GM12878 (cell line): ENCODE data around the gene PCNX4. TPM values are rescaled to one million over a fixed set of nuclear protein-coding genes. Genes with fewer than 3 reads are reported as not detected.

Experiments
- ATAC-seq: fragments of 200-7000 bp; cut with Tn5 transposase; 3 replicates; pipeline ENCODE4 v1.9.1; 2020; ENCODE audit warnings: mild to moderate bottlenecking, moderate library complexity
- BruUV-seq: library from RNA; stranded (reverse); fragments of 400-500 nt; replicated peaks from 2 replicates; lab custom pipeline; 2021; lab: Mats Ljungman, UMichigan
- CTCF ChIA-PET: fragments of 300-600 bp; sonication (Branson Sonifier 250); formaldehyde crosslinking; extraction: SDS; loops from one replicate; lab custom pipeline; 2021; ENCODE audit warnings: inconsistent platforms; lab: Yijun Ruan, JAX
- POLR2A ChIA-PET: fragments of 350-600 bp; formaldehyde crosslinking; extraction: SDS; loops from one replicate; lab custom pipeline; 2021; ENCODE audit warnings: inconsistent platforms; lab: Charles Lee
- RAD21 ChIA-PET: fragments of 300-600 bp; sonication (Branson Sonifier 250); formaldehyde crosslinking; loops from one replicate; lab custom pipeline; 2023; ENCODE audit warnings: antibody characterized with exemption; ENCODE audit not compliant: unreplicated experiment; lab: Charles Lee
- SMC1A ChIA-PET: fragments of 300-600 bp; sonication (Branson Sonifier 250); formaldehyde crosslinking; loops from one replicate; lab custom pipeline; 2023; ENCODE audit not compliant: unreplicated experiment, uncharacterized antibody; lab: Charles Lee
- DNase-seq: peaks from one replicate; pipeline ENCODE4 v3.0.0-alpha.2; 2011; ENCODE audit warnings: low read depth, low spot score
- FAIRE-seq: peaks from 3 replicates; lab custom pipeline; 2011; peaks lifted over from hg19 to GRCh38; lab: Jason Lieb, UNC
- H2AFZ ChIP-seq: 2 replicates; pipeline ENCODE4 v1.6.0; 2011; ENCODE audit warnings: low read depth, low read length, control low read depth; ENCODE audit not compliant: control insufficient read depth
- H3K27ac ChIP-seq: 2 replicates; pipeline ENCODE4 v1.5.1; 2011; ENCODE audit warnings: control low read depth; ENCODE audit not compliant: control insufficient read depth, insufficient read depth
- H3K27me3 ChIP-seq, 2 experiments: replicated peaks in 1 of 2; 2 replicates each; pipeline versions ENCODE4 v1.6.0 to v1.6.1; 2011; ENCODE audit warnings: low read length in 1 of 2; ENCODE audit not compliant: control insufficient read depth in 2 of 2, insufficient read depth in 2 of 2
- H3K36me3 ChIP-seq, 2 experiments: 2 replicates each; pipeline ENCODE4 v1.5.1; 2011; ENCODE audit warnings: low read length in 1 of 2; ENCODE audit not compliant: control insufficient read depth in 2 of 2, insufficient read depth in 2 of 2
- H3K4me1 ChIP-seq: 2 replicates; pipeline ENCODE4 v1.6.1; 2011; ENCODE audit warnings: mild to moderate bottlenecking, low read length, moderate library complexity, mixed read lengths; ENCODE audit not compliant: control insufficient read depth, insufficient read depth
- H3K4me2 ChIP-seq: 2 replicates; pipeline ENCODE4 v1.6.0; 2011; ENCODE audit warnings: control low read depth; ENCODE audit not compliant: control insufficient read depth, insufficient read depth
- H3K4me3 ChIP-seq: fragments of 200-600 bp; sonication (generic); 2 replicates; pipeline ENCODE4 v1.5.1; 2016
- H3K79me2 ChIP-seq: 2 replicates; pipeline ENCODE4 v1.6.0; 2011; ENCODE audit warnings: low read length; ENCODE audit not compliant: control insufficient read depth, insufficient read depth
- H3K9ac ChIP-seq: 2 replicates; pipeline ENCODE4 v1.8.0; 2011; ENCODE audit warnings: low read length, control low read depth, mixed read lengths; ENCODE audit not compliant: control insufficient read depth, insufficient read depth
- H3K9me3 ChIP-seq: replicated peaks from 3 replicates; pipeline ENCODE4 v1.5.1; 2011; ENCODE audit warnings: mild to moderate bottlenecking, low read length; ENCODE audit not compliant: control insufficient read depth, insufficient read depth
- H4K20me1 ChIP-seq: 2 replicates; pipeline ENCODE4 v1.6.0; 2011; ENCODE audit not compliant: control insufficient read depth, insufficient read depth
- CBX3 ChIP-seq: fragments of 200-600 bp; sonication (generic); IDR thresholded peaks from 2 replicates; pipeline ENCODE4 v1.6.1; 2016; ENCODE audit warnings: low read depth, borderline replicate concordance
- NRF1 ChIP-seq: conservative IDR thresholded peaks from 2 replicates; pipeline ENCODE4 v1.6.1; 2011; ENCODE audit warnings: mild to moderate bottlenecking, low read depth, low read length, improper control_type of control experiment
- YBX1 ChIP-seq: fragments of 450-650 bp; IDR thresholded peaks from 2 replicates; pipeline ENCODE4 v1.6.1; 2016; ENCODE audit warnings: antibody characterized with exemption
- WGBS: methylation state at CpG from one replicate; pipeline ENCODE4 v1.1.6; 2016; ENCODE audit warnings: low lambda C conversion rate; ENCODE audit not compliant: insufficient replicate concordance, insufficient coverage; ENCODE audit errors: missing lambda C conversion rate; 5-methylcytosine and 5-hydroxymethylcytosine counted together
- in situ Hi-C: fragments of 300-500 bp; cut with MboI; formaldehyde crosslinking; loops from 9 replicates; pipeline ENCODE4 v1.14.3; 2018; ENCODE audit warnings: mixed read lengths
- intact Hi-C: fragments of 100-400 bp; cut with micrococcal nuclease; formaldehyde crosslinking; loops from one replicate; pipeline ENCODE4 v1.14.2; 2022; ENCODE audit not compliant: unreplicated experiment
- polyA plus RNA-seq, 11 experiments: library from polyadenylated mRNA; depleted of rRNA in 4 of 11; unstranded in 6 of 11; stranded (reverse) in 5 of 11; fragments of >200 nt; fragmentation: Nextera tagmentation in 4 of 11; fragmentation: Illumina TruSeq in 1 of 11; extraction: Ambion mirVana in 4 of 11; extraction: Trizol in 1 of 11; gene quantifications; 1 replicate in 1 of 11; 2 replicates in 10 of 11; pipeline versions ENCODE4 v1.2.1 to v1.2.3, GENCODE V29; 2011 to 2016; ENCODE audit warnings: inconsistent platforms in 2 of 11, missing spikeins in 2 of 11, low read depth in 1 of 11
- total RNA-seq, 4 experiments: library from RNA; depleted of rRNA in 3 of 4; stranded (reverse); fragments of >200 nt in 3 of 4; fragmentation: Illumina TruSeq in 1 of 4; extraction: Trizol in 1 of 4; gene quantifications; 2 replicates each; pipeline versions ENCODE4 v1.2.1 to v1.2.3, GENCODE V29; 2013 to 2021
- TF ChIP-seq, protein P1 (sequence below): IDR thresholded peaks from 2 replicates; pipeline ENCODE4 v1.6.1; 2012; ENCODE audit warnings: low read depth, low read length, improper control_type of control experiment

Gene PCNX4
- total and polyA plus RNA-seq, 10 of the 15 experiments (the other 5 are each of a cell fraction or from before 2014, with no cell fraction given), result 13.8 to 56.6 (median 39.4) TPM

DNA sequence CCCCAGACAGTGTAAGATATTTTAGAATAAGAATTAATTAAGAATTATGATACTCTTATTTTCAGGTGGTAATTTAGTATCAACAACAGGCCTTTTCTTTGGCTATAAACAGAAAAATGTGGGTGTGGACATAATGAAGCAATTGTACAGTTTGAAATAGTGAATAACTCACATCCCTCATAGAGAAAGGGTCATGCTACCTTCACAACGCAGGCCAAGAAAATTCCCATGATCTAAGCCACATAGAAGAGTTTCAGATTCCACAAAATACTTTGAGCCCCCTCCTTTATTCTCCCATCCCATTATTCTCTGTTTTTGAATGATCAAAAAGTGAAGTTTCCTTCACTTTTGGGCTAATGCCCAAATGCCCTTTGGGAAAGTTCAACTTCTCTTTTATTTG, 97.0 kb downstream of the PCNX4 start:
- DNase-seq (no peak), ATAC-seq (no peak), FAIRE-seq (no peak)
- Histone ChIP-seq H3K9ac (no peak overlapping the region), H3K27me3 (no peaks in the 10 kb centered on the region), H3K36me3 (no peaks in the 10 kb centered on the region), H3K4me2 (no peak overlapping the region), H3K4me3 (no peak overlapping the region), H3K79me2 (no peaks in the 10 kb centered on the region), H3K4me1 (peaks cover 13% of the 10 kb centered on the region; the same call in 1 of the 2 replicates), H3K27ac (no peak overlapping the region), H3K9me3 (no peaks in the 10 kb centered on the region), H2AFZ (no peak overlapping the region), H4K20me1 (no peaks in the 10 kb centered on the region)
- ChIA-PET SMC1A (interaction anchor here (0.7 to 12.2 kb wide), 21 partner anchors 8 to 371 kb away, joined by 3 to 199 read pairs (median 6); partner anchors contain the start of gene PPM1A), POLR2A (interaction anchor here (1.0 to 1.3 kb wide), 2 partner anchors 24 to 140 kb away, joined by 3 to 5 read pairs; no protein-coding TSS in a partner anchor), CTCF (interaction anchor here (0.6 to 12.5 kb wide), 23 partner anchors 9 to 1612 kb away, joined by 3 to 231 read pairs (median 5); no protein-coding TSS in a partner anchor), RAD21 (interaction anchor here (0.7 to 11.0 kb wide), 10 partner anchors 7 to 376 kb away, joined by 3 to 153 read pairs (median 6); no protein-coding TSS in a partner anchor)
- BruUV-seq, result no TSS peak
- WGBS, result 59% methylated on average over 1 of the region's 1 CpG
- TF ChIP-seq YBX1, result no peak
- TF ChIP-seq, protein P1, sequence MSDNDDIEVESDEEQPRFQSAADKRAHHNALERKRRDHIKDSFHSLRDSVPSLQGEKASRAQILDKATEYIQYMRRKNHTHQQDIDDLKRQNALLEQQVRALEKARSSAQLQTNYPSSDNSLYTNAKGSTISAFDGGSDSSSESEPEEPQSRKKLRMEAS, result no peak
- no peak for TF ChIP-seq CBX3
- no peak for TF ChIP-seq NRF1
- intact Hi-C loops, result loop anchor here (1.0 to 5.0 kb wide), 2 partner anchors 139 to 374 kb away; no protein-coding TSS in a partner anchor
- in situ Hi-C loops, result loop anchor here (5.0 kb wide), 4 partner anchors 126 to 556 kb away; no protein-coding TSS in a partner anchor
